GM10266 (cell line): ENCODE results near the gene NPTXR.

Experiments
- DNase-seq: peaks from one replicate; pipeline ENCODE4 v3.0.0; 2012; ENCODE audit errors: extremely low spot score
- TF ChIP-seq, protein P1 (sequence below): IDR thresholded peaks from 2 replicates; pipeline ENCODE4 v1.5.1; 2012; ENCODE audit warnings: mild to moderate bottlenecking, low read depth; ENCODE audit not compliant: control insufficient read depth, insufficient read depth; ENCODE audit errors: missing control alignments

NPTXR gene

DNA sequence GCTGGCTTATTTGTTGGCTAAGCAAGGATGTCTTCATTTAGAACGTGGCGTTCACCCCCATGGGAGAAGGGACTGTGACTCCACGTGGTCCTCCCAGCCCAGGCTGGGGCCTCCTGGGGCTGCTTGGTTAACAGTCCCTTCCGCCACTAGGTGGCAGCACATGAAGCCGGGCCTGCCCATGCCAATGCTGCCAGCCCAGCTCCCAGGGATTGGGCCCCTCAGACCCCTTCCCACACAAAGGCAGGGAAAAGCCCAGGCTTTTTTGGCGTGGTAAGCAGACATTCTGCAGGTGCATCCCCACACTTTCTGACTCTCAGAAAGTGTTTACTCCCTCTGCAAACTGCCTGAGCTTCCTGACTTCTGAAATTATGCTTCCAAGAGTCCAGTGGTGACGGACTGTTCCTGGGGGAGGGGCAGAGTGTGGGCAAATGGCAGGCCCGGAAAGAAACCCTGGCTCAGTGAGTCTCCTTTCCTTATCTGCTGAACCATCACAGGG lies 25.1 kb upstream of the NPTXR start:
- TF ChIP-seq, protein P1, sequence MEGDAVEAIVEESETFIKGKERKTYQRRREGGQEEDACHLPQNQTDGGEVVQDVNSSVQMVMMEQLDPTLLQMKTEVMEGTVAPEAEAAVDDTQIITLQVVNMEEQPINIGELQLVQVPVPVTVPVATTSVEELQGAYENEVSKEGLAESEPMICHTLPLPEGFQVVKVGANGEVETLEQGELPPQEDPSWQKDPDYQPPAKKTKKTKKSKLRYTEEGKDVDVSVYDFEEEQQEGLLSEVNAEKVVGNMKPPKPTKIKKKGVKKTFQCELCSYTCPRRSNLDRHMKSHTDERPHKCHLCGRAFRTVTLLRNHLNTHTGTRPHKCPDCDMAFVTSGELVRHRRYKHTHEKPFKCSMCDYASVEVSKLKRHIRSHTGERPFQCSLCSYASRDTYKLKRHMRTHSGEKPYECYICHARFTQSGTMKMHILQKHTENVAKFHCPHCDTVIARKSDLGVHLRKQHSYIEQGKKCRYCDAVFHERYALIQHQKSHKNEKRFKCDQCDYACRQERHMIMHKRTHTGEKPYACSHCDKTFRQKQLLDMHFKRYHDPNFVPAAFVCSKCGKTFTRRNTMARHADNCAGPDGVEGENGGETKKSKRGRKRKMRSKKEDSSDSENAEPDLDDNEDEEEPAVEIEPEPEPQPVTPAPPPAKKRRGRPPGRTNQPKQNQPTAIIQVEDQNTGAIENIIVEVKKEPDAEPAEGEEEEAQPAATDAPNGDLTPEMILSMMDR = peak; percentile 93
- DNase-seq = peak; percentile 91

DNA sequence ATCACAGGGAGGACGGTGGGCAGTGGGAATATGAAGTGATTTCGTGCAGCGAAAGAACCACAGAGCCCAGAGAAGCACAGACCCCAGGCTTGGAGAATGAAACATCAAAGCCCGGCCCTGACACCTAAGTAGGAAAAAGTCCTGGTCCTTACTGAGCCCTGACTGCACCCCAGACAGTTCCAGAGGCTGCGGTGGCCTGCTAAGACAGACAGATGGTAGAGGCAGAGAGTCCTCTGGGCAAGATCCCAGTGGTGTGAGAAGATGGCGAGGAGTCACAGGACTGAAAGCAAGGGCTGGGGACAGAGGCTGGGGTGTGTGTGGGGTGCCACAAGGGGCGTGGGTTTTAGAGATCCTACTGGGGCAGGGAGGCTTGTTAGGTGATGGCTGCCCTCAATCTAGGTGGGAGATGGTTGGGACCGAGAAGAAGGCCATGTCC lies 24.5 kb upstream of the NPTXR start:
- no peak for DNase-seq
- TF ChIP-seq, protein P1 = no peak

DNA sequence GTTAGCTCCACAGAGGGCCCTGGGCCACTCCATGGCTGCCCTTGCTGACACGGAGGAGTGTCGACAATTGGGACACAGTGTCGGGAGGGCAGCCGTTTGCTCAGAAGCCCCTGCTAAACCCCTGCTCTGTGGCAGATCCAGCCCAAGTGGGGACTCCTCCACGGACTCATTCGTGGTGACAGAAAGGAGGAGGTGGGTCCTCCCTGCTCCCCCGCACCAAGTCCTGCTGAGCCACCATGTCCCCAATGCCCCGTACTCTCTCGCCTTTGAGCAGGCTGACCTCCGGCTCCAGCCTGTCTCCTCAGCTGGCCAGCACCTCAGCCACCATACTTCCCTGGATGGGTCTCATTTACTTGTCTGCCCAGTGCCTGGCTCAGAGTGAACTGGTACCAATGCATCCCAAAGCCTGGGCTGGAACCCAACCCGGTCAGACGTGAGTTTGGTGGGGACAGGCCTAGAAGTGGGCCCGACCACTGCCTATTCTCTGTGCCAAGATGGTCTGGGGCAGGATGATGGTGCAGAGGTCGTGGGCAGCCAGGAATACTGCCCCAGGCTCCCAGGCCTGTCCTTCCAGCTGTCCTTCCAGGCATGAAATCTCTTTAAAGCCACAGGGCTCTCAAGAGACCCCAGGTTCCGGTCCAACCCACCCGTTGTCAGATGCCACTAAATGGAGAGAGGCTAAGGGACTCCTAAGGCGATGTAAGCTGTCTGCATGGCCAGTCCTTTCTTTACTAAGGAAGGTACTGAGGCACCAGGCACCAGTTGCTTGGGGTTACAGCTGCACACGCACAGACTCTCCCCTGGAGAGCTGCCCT lies 23.9 kb upstream of the NPTXR start:
- DNase-seq = no peak
- TF ChIP-seq, protein P1 = no peak

DNA sequence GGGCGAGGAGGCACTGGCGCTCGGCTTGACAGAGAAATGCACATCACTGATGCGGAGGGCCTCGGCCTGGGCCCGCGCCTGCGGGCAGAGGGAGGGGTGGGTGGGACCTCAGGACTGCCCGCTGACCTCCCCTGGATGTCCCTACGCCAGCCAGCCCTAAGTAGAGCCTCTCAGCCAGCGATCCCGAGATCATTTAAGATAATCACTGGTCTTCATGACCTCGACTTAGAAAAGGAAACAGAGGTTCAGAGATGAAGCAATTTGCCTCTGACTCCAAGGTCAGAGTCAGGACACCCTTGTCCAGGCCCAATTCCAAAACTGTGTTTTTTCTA lies 23.3 kb upstream of the NPTXR start:
- TF ChIP-seq, protein P1 = no peak
- no peak for DNase-seq

DNA sequence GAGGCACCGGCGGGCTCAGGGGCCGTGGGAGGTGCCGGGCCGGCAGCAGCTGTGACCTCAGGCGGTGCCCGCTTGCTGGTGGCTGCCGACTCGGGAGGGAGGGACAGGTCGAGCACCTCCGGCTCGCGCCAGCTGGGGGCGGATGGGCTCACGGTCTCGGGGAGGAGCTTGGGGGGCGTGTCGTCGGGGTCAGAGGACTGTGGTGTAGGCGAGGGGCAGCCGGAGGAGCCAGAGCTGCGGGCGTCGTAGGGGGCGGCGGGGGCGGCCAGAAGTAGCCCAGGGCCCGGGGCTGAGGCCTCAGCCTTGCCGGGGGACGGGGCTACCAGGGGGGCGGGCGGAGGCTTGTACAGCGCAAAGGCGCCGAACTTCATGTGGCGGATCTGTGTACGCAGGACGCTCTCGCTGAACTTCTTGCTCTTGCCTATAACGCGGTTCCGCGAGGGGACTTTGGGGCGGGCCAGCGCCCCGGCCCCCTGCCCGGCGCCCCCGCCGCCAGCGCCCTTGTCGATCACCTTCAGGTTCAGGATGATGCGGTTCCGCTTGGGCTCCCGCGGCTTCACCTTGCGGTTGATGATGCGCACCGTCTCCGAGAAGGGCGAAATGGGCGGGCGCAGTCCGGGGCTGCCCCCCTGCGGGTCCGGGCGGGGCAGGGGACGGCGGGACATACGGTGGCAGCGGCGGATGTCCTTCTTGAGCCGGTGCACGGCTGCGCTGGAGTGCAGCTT lies 22.7 kb upstream of the NPTXR start:
- DNase-seq = no peak
- TF ChIP-seq, protein P1 = no peak

DNA sequence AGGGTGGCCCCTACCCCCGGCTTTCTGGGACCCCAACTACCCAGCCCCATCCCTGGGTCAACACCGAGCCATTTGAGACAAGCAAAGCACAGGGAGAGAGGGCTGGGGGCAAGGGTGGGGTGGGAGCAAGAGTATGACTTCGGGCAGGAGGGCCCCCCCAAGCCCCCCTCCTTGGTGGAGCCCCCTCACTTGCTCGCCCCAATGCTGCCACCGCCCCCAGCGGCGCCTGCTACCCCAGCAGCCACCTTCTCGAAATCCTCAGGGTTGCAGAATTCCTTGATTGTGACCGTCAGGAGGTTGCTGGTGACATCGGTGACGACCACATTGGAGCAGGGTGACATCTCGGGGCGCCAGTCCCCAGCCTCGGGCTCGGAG lies 22.2 kb upstream of the NPTXR start:
- TF ChIP-seq, protein P1 = no peak
- no peak for DNase-seq

DNA sequence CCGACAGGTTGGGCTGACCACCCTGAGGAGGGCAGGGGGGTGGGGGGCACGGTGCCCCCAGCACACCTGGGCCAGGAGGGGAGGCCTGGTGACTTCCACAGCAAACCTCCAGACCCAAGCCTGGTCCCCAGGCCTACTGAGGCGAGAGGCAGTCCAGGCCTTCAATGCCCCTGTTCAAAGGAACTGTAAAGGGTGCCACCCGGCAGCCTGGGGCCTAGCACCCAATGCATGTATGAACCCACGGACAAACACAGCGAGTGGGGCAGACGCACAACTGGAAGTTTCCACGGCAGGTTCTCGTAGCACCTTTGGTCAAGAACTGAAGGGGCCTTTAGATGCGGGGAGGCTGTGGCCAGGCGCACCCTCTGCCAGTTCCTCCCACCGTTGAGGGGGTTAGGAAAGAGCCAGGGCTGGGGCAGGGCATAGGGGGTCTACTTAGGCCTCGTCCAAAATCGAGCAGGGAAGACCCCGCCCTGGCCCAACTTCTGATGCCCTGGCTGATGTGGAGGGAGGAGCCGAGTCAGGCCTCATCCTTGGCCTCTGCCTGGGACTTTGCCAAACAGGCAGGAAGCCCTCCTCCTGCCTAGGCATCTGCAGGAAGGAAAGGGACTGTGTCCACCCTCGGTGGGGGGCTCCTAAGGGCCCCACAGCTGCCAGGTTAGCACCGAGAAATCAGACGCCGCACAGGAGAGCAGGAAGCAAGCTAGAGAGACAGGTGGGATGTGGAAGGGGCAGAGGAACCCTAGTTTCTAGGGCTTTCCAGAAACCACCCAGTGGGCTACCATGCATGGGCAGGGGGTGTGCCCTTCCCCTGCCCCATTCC lies 21.6 kb upstream of the NPTXR start:
- TF ChIP-seq, protein P1 = no peak
- no peak for DNase-seq
